Left cardiac atrium (tissue), 4 donors: ENCODE results near the gene OR6S1. TPM values are rescaled to one million over a fixed set of nuclear protein-coding genes. Genes with fewer than 3 reads are reported as not detected.
"Not testable (repeated sequence)": the region's sequence is repeated elsewhere in the genome, so short reads cannot be mapped to it uniquely, and the experiment has no call there.

Experiments
- ATAC-seq, 2 donors: fragments of 200-7000 bp; cut with Tn5 transposase; one replicate each; pipeline ENCODE4 v1.9.1; 2020; ENCODE audit warnings: mild to moderate bottlenecking in 2 of 2, moderate library complexity in 2 of 2
- DNase-seq: peaks from one replicate; pipeline ENCODE4 v3.0.0-alpha.2; 2020
- intact Hi-C, 2 donors: fragments of 100-400 bp; cut with DNase I; formaldehyde crosslinking; loops; one replicate each; pipeline versions ENCODE4 v1.14.1 to v1.15.1; 2022 to 2023
- total RNA-seq, 2 donors: library from RNA; stranded (reverse); fragmentation: NEBNext Ultra II Directional; extraction: Animal tissue kit (Norgen Biotek cat#: 25700); gene quantifications; one replicate each; pipeline ENCODE4 v1.2.1, GENCODE V29; 2021
- donor health status: DM: no; HTN: yes; CAD: no.
- donor health status: DM: no; HTN: yes; CAD: no; lungs with severe emphysema.
- donor health status: DM: yes; HTN: yes; CAD: no.
- donor health status: Dilated cardiomyopathy.

The OR6S1 gene
- total RNA-seq, 2 donors from 2014 or later = not detected

DNA sequence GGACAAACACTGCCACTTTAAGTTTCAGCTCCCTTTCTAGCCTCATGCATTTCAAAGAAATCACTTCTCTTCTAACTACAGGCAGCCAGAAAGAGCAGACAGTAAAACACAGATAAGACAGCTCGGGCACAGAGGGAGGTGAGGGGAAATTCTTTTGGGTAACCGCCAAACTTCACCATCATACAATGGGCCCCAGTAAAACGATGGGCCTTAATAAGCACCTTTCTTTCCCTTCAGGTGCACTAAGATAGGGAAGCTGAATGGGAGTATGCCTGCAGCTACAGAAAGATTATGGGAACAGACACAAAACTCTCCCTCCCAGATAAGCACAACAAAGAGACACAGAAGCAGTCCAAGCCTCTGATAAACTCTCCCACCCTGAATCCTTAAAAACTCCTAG, 1.3 kb upstream of the OR6S1 start:
- ATAC-seq, DNase-seq, intact Hi-C loops: not testable (repeated sequence)

DNA sequence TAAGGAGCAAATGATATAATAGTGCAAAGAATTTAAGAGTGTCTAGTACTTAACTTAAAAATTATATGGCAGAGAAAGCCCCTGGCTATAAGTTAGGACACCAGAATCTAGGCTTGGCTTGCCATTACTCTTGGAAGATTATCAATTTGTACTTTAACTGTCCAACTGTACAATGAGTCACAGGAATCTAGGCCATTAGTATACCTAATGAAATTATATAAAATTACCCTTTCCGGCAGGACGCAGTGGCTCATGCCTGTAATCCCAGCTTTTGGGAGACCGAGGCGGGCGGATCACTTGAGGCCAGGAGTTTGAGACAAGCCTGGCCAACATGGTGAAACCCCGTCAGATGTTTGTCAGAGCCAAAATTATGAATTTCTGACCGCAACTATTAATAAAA, 691 bp upstream of the OR6S1 start:
- intact Hi-C loops = no loop called here
- ATAC-seq = no peak
- no peak for DNase-seq

DNA sequence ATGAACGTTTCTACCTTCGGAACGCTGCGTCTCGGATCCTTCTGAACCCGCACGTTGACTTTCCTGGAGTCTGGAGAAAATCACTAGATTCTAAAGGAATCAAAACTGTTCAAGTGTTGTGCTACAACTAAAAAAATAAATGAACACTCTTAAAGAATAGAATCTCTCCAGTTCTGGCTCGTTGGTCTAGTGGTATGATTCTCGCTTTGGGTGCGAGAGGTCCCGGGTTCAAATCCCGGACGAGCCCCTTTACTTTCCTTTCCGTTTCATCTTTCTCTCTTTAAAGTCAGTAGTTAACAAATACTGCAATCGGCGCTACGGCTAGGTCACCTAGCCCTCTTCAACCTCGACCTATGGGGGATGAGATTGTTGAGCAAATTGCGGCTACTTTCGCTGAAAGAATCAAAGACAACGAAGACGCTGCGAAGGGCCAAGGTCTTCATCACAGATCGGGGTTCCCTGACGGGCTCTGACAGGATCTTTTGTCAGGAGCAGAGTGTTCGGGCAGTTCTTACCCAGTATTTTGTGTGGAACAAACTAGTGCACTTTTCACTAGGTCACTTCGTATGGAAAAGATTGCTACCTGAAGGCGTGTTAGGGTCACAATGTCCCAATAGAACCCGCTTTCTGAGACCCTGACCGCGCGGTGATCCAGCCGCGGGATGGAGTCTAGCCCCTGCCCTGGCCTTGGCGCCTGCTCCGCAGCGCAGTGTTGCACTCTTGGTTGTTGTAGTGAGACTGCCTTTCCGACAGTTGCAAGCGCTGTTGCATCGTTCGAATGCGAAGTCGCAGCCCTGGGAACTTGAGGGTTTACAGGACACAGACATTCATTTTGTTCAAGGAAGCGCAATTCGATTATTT, 8.4 kb downstream of the OR6S1 start:
- ATAC-seq (peak; percentile 42 to 85), DNase-seq (peak; percentile 56)
- intact Hi-C loops = no loop called here

- DNase-seq (no peak), ATAC-seq (no peak)
These were observed 9.1 kb downstream of the OR6S1 start for GRCh38 chr14:20632448-20632830.

GRCh38 chr14:20631880-20632389, 9.6 kb downstream of the OR6S1 start:
- DNase-seq (peak; percentile 80), ATAC-seq (peak; percentile 87 to 90)
- intact Hi-C loops = loop anchor here in 1 of 2 donors (2.0 kb wide), 1 partner anchor 15 kb away; no protein-coding TSS in a partner anchor

More at GRCh38 chr14:20632448-20632830, 9.1 kb downstream of the OR6S1 start:
- intact Hi-C loops = no loop called here

DNA sequence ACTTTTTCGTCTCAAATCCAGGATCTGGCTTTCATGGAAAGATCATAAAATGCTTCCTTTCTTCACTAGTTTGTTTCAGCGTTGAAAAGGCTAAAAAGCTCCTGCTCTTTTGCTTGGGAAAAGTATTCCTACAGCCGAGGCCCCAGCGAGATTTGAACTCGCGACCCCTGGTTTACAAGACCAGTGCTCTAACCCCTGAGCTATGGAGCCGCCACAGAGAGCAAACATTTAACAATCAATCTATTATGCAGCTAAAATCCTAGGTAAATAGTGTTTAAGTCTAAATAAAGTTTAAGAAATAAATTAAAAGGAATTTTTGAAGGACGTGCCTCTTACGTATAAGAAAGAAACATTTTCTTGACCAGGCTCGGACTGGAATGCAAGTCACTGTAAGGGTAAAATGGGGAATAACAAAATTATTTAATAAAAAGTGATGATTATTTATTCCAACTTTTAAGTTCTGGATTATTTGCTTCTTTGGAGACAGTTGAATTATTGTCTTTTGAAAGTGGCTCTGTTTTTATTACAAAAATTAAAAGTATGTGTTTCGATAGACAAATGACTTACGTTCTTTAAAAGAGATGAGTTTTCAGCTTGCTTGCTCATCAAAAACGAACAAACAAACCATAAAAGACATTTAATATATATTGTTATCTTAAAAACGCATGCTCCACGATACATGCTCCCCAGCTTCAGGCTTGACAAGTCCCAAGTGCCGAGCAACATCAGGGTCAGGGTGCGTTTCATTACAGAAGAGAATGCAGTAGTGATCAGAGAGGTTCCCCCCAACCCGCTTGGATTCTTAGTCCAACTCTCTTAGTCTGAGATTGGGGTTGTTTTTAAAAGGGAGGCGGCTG, 10.2 kb downstream of the OR6S1 start:
- intact Hi-C loops = loop anchor here in 1 of 2 donors (2.0 kb wide), 1 partner anchor 14 kb away; no protein-coding TSS in a partner anchor
- peak; percentile 63 to 74 for ATAC-seq
- peak; percentile 46 for DNase-seq

GRCh38 chr14:20630340-20631022, 11.0 kb downstream of the OR6S1 start:
- DNase-seq (no peak), ATAC-seq (peak; percentile 6 to 10)
- intact Hi-C loops = loop anchor here in 1 of 2 donors (2.0 kb wide), 1 partner anchor 14 kb away; no protein-coding TSS in a partner anchor

GRCh38 chr14:20628063-20628854, 13.2 kb downstream of the OR6S1 start:
- DNase-seq (no peak), ATAC-seq (no peak)
- intact Hi-C loops = loop anchor here in 1 of 2 donors (5.0 kb wide), 1 partner anchor 54 kb away; the partner anchor contains the start of gene RNASE4

DNA sequence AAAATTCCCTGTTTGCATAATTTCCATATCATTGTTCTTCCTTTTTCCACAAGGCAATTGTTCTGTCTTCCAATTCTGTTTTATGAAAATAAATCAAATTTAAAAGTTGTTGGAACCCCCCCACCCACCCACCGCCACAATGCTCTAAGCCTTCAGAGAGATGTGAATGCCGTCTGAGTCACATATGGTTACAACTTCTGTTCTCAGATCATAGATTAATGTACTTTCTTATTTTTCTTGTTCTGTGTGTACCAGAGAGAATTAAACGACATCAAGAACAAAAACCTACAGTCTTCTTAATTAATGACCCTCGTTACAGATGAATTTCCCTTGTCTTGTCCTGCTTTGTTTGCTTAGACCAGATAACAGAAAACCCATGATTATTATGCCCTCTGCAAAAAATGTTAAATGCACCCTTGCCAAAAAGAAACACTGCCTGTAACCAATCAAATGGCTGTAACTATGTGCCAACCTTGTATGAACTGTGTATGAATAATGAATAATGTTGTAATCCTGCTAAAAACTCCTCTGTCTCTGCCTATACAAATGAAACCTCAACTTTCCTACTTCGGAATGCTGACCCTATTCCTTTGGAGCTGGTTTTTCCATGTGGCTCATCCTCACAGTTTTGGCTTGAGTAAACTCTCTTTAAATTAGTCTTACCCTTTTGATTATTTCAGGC, 14.0 kb downstream of the OR6S1 start:
- no peak for DNase-seq
- no peak for ATAC-seq
- intact Hi-C loops = loop anchor here in 1 of 2 donors (5.0 kb wide), 1 partner anchor 55 kb away; the partner anchor contains the start of gene RNASE4

DNA sequence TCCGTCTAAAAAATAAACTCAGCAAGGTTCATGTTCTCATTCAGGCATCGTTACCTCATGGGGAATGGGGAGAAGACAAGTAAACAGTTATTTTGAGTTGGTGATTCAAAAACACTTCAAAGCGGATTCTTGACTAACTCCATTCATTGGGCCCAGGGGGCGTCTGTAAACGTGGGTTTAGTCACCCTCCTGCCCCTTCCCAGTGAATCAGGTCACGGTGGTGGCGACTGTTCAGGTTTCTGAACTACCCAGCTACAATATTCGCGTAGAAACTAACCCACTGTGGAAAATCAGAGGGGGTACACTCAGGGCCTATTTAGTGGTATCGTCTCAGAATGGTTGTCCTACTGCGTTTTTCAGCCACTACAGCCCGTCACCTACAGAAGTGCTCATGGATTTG, 15.2 kb downstream of the OR6S1 start:
- ATAC-seq (no peak), DNase-seq (no peak)
- intact Hi-C loops = loop anchor here in 1 of 2 donors (5.0 kb wide), 1 partner anchor 56 kb away; the partner anchor contains the start of gene RNASE4

DNA sequence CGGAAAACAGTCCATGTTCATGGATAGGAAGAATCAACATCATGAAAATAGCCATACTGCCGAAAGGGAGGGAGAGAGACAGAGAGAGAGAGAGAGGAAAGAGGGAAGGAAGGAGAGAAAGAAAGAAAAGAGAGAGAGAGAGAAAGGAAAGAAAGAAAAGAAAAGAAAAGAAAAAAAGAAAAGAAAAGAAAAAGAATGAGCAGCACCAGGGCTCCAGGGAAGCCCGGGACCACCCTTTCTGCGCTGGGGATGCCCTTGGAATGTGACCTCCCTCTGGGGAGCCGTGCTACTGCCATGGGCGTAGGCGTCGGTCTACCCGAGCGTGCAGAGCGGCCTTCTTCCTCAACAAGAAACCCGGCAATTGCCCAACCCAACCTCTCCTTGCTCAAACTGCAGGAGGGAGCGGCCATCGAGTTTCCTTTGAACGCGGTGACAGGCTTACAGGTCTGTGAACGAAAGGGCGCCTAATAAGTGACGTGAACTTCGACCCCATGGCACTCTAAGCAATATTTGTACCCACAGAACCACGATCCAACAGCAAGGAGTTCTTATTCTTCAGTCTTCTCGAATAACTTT, 16.9 kb downstream of the OR6S1 start:
- intact Hi-C loops = loop anchor here in 1 of 2 donors (5.0 kb wide), 1 partner anchor 58 kb away; the partner anchor contains the start of gene RNASE4
- DNase-seq (peak; percentile 68), ATAC-seq (peak; percentile 66 to 68)

DNA sequence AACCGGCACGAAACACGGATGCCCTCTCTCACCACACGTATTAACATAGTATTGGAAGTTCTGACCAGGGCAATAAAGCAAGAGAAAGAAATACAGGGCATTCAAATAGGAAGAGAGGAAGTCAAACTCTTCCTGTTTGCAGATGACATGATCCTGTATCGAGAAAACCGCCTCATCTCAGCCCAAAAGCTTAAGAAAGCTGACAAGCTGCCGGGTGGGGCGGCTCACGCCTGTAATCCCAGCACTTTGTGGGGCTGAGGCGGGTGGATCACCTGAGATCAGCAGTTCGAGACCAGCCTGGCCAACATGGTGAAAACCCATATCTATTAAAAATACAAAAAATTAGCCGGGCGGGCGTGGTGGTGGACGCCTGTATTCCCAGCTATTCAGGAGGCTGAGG, 17.7 kb downstream of the OR6S1 start:
- no peak for ATAC-seq
- intact Hi-C loops = no loop called here
- no peak for DNase-seq

DNA sequence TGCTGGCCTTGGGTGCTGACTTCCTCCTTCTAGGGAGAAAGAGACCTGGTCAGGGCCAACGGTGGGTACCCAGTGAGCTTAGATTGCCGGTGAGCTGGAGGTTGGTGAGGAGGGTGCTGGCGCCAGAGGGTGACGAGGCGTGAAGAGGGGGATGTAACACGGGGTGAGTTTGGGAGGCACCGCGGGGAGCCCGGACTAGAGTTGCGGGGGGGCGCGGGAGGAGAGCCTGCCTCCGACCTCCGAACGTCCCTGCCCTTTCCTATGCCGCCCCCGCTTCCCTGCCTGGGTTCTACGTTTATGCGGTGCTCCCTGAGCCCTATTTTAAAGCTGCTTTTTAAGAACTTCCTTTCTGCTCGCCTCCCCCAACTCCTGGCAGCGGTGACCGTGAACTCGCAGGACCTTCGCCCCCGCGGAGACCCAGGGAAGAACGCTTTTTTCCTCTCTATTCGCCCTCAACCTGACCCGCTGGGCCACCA, 18.6 kb downstream of the OR6S1 start:
- intact Hi-C loops = no loop called here
- ATAC-seq = no peak

DNA sequence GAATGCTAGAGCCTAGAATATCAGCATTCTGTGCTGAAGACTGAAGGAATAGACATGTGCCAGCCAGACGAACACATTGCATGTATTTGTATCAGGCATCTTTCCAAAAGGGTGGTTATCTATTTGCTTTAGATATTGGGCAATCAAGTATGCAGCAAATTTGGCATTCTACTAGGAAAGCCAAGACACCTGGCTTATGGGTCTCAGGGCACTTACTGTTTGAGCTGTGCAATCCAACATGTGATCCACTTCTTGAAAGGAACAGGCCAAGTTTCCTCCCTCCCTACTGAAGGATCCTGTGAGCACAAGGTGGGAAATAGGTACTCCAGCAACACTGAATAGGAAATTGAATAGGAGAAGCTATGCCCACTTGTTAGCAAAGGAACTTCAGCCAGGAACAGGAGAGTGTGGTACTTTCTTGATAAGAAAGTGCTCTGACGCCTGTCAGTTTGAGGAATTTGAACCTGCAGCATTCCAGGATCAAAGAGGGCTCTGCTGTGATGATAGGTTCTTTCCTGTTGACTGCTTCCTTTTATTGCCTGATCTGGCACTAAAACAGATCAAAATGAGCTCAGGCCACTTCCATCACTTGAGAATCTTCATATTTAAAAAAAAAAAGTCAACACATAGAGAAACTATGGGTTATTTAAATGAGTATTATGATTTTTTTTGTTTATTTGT, 20.6 kb downstream of the OR6S1 start:
- intact Hi-C loops = no loop called here

More for the DNA sequence above, 18.6 kb downstream of the OR6S1 start:
- no peak for DNase-seq

GRCh38 chr14:20619688-20620087, 21.8 kb downstream of the OR6S1 start:
- ATAC-seq, DNase-seq, intact Hi-C loops: not testable (repeated sequence)

More for the DNA sequence above, 20.6 kb downstream of the OR6S1 start:
- ATAC-seq = no peak
- no peak for DNase-seq

- DNase-seq = no peak
- ATAC-seq = no peak
- intact Hi-C loops = no loop called here
These were observed 23.2 kb downstream of the OR6S1 start for GRCh38 chr14:20618271-20618749.
